GM10847 (cell line): ENCODE results near the gene CDH2.

Experiments
- POLR2A ChIP-seq: IDR thresholded peaks from 2 replicates; pipeline ENCODE4 v1.6.1; 2011; ENCODE audit not compliant: insufficient read length; ENCODE audit errors: extremely low read depth

CDH2 gene

DNA sequence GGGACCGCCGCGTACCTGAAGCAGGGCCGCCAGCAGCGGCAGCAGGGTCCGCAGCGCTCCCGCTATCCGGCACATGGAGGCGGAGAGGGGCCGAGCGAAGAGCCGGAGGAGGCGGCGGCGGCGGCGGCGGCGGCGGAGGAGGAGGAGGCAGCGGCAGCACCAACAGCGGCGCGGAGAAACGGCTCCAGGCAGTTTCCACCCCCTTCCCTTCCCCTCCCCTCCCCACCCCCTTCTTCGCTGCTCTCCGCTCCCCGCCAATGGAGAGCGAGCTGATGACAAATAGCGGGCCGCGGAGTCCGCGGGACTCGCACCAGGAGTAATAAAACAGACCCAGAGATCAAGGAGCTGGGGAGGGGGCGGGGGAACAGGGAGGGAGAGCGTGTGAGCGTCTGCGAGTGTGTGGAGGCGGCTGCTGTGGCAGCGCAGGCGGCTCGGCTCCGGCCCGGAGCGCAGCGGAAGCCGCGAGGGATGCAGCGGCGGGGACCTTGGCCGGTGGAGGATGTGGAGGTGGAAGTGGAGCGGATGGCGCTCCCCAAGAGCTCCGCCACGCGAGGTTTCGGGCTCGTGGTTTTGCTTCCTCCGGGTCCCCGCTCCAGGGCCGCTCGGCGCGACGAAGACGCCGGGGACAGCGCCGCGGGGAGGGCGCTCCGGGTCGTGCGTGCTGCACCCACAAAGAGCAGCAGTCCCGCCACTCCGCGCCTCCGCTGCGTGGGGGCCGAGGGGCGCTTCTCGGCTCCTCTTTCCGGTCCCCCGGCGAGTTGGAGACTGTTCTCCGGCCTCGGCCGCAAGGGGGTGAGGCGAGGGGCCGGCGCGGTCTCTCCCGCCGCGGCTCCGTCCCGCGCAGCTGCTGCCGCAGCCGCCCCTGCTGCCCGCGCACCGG is at the start of gene CDH2:
TSS of gene CDH2 (minus strand) at position 183 of the 880 bp plus-strand sequence. CDS start at position 75, 108 bp downstream.
- no peak for TF ChIP-seq POLR2A

- no peak for TF ChIP-seq POLR2A
Observed at GRCh38 chr18:28212060-28212459, 35.1 kb upstream of the CDH2 start.

GRCh38 chr18:28208712-28209265 is 31.9 kb upstream of the CDH2 start:
- TF ChIP-seq POLR2A = no peak

DNA sequence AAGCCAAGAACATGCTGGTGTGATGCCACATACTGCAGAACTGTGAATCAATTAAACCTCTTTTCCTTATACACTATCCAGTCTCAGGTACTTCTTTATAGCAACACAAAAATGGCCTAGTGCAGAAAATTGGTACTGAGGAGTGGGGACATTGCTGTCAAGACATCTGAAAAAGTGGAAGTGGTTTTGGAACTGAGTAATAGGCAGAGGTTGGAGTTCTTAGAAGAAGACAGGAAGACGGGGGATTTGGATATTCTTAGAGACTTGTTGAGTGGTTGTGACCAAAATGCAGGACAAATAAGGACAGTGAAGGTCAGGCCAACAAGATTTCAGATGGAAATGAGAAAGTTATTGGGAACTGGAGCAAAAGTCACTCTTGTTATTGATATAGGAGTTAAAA is 31.3 kb upstream of the CDH2 start:
- no peak for TF ChIP-seq POLR2A

- no peak for TF ChIP-seq POLR2A
Observed at GRCh38 chr18:28204154-28204553, 27.2 kb upstream of the CDH2 start.

DNA sequence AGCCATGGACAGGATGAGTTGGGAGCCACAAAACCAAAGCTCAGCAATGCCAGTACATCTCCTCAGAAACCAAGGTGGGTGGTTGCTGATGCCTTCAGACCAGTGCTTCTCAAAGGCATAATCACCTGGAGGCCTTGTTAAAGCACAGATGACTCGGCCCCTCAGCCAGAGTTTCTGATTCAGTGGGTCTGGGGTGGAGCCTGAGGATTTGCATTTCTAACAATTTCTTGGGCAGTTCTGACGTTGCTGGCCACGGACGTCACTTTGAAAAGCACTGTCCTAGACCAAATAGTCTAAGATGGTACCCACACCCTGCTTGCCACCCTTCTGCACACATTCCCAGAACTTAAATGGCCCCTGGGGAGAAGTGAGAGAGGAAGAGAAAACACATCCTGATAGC is 24.1 kb upstream of the CDH2 start:
- no peak for TF ChIP-seq POLR2A

DNA sequence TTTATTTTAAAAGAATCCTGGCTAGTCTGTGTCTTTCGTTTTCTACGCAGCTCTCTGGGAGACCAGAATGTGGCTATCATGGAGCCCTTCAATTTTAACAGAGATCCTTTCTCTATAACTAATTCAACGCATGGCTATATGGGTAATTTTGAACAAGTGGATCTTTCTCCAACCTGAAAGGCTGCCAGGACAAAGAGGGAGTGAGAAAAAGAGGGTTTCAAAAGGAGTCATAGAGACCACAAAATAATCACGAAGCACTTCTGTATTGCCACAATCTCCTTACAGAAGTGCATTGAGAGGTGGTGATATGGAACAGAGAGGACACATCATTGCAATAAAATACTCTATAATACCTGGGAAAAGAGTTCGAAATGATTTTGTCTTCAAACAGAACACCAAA is 21.7 kb upstream of the CDH2 start:
- TF ChIP-seq POLR2A = no peak

GRCh38 chr18:28193177-28193778 is 16.3 kb upstream of the CDH2 start:
- no peak for TF ChIP-seq POLR2A

DNA sequence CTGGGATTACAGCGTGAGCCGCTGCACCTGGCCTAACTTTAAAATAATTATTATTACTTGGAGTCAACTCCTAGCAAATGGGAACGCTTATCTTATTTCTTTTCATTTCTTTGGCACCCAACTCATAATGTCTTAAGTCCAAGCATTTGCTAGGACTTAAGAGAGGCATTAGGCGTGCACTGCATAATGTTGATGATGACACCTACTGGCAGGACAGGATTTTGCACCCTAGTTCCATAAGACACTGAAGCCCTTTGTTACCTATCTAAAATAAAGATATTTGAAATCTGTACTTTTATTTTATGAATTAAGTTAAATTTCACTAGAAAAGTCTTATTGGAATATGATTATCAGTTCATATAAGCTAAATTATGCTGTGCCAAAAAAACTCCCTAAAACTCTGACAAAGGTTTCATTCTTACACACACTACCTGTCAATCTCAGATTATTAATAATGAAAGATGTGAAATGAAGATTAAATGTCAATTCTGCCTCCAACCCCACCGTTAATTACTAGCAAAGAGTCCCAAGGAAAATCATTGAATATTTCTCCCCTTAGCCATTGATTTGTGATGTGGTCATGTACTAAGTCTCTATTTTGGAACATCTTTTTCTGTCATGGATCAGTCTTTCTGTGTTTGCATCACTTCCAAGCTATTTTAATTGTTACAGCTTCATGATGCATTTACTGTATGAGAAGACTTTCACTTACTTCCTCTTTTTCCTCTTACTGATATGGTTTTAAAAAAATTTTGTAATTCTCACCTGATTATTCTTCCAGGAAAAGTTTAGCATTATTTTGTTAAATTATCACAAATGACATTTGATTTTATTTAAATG is 12.7 kb upstream of the CDH2 start:
- no peak for TF ChIP-seq POLR2A

DNA sequence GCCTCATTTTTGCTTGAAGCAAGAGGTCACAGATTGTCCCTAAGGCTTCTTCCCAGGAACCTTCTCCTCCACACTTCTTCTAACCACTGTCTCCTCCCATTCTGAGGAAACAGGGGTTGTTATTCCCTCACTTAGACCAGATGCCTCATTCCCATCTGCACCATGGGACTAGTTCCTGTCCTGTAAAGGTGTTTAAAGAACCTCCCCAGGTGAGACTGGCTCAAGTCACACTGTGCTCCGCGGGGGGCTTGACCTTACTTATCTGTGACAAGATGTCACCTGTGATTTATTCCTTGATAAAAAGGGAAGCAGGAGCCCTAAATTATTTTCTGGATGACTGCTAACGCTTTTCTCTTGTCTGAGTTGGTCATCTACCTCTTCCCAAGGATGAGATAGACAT is 8.2 kb upstream of the CDH2 start:
- no peak for TF ChIP-seq POLR2A

DNA sequence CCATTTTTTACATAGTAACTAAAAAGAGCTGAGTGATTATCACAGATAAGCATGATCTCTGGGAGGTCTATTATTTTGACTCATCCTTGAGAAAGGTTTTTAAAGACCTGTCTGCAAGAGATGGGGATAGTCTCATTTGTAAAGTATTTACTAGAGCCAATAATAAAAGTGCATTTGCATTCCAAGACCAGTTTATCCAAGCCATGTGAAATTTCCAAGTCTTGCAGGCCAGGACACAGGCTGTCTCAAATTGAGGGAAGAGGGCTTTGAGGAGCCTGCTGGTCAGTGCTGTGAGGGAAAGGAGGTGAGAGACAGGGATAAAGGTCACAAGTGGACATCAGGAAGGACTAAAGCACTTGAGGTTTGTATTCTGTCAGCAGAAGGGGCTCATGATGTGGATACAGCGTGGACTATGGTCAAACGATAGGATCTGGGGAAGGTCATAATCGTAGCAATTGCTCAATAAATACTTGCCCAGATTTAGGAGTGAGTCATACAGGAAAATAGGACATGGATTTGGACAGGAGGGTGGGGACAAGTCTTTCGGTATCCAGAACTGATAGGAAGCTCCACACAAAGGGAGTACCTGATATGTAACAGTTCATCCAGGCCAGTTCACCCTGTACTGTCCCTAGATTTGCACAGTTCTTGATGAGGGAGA is 6.6 kb upstream of the CDH2 start:
- no peak for TF ChIP-seq POLR2A

- TF ChIP-seq POLR2A = no peak
Observed at GRCh38 chr18:28181616-28182015, 4.7 kb upstream of the CDH2 start.

DNA sequence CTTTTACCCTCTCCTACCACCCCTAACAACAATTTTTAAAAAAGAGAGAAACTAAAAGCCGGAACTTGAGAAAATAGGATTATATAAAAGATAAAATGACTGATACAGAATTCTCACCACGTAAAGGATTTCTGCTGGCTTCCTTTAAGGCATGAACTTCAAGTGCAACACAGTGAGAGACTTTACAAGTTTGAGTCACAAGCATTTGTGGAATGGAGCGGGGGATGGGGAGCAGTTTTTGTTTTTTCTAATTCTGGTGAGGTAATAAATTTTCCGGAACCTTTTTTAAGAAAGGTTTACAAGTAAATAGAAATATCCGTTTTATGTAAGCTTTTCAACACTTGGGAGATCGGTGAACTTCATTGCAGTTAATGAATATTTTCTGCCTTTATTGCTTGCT is 1.8 kb upstream of the CDH2 start:
- TF ChIP-seq POLR2A = no peak

DNA sequence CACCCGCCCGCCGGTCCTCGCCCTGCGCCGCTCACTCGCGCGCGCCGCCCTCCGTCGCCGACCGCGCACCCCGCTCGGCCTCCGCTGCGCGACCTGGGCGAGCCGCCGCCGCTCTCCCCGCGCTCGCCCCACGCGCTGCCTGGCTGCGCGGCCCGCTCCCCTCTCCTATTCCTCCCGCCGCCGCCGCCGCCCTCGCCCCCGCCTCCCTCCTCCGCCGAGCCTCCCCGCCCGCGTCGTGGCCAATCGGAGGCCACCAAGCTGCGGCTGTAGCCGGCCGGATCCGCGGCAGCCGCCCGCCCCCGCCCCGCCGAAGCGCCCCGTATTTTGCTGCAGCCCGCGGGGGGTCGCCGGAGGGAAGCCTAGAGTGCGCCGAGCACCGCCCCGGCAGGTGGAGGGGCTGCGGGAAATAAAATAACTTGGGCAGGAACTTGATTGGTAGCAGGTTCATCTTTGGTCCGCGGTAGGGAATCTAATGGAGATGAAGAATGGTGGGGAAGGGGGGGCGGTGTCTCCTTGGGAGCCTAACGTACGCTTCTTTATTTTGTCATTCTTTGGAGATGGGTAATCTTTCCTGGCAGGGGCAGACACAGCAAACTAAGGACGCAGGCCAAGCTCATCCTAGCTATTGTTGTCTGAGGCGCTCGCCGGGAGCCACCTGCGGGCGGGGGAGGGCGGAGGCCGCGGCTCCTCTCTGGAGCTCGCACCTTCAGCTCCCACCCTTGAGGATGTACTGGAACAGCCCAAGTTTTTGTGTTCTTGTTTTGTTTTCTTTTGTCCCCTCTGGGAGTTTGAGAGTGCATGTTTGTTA is 1.1 kb upstream of the CDH2 start:
- no peak for TF ChIP-seq POLR2A

GRCh38 chr18:28176698-28176947 is 307 bp downstream of the CDH2 start:
- TF ChIP-seq POLR2A = no peak
